ENCODE measurements around the gene WDR45B. TPM values are rescaled to one million over a fixed set of nuclear protein-coding genes. Genes with fewer than 3 reads are reported as not detected.

The WDR45B gene
- total and polyA plus RNA-seq, 2 donors (not counting 3 experiments of a cell fraction or from before 2014, with no cell fraction given), result 62.0 to 76.7 TPM

- no peaks in the 10 kb centered on the region for H3K79me2 ChIP-seq (ENCODE audit: control insufficient read depth, insufficient read depth, low read length)
- ChIA-PET POLR2A (no interaction called here), CTCF (interaction anchor here (0.7 to 1.4 kb wide), 4 partner anchors 9 to 189 kb away, joined by 3 to 5 read pairs (median 4); no protein-coding TSS in a partner anchor)
- H3K9ac ChIP-seq (replicated peaks; ENCODE audit: extremely low read depth, insufficient read depth, low read length), result no peak overlapping the region
- TF ChIP-seq JUN (IDR thresholded peaks at IDR 0.05; ENCODE audit: borderline replicate concordance, insufficient read depth, insufficient read length, low read depth) (no peak), MYC (IDR thresholded peaks at IDR 0.05; ENCODE audit: low read depth, low read length) (no peak), MAX (IDR thresholded peaks at IDR 0.05; ENCODE audit: insufficient read depth, insufficient read length) (no peak), CTCF (IDR thresholded peaks at IDR 0.05; ENCODE audit: extremely low read depth in 1 of 2, insufficient read depth in 1 of 2, low read depth in 1 of 2, low read length in 2 of 2) (no peak)
- DNase-seq (ENCODE audit: low read depth, low spot score), result no peak
- intact Hi-C loops (cut with micrococcal nuclease), result no loop called here
- no peaks in the 10 kb centered on the region for H3K9me1 ChIP-seq (replicated peaks; ENCODE audit: control insufficient read depth, extremely low read depth, insufficient read depth, low read length)
- H3K27ac ChIP-seq (ENCODE audit: insufficient read depth, low read depth, low read length), result no peak overlapping the region
- no peak overlapping the region for H3K4me3 ChIP-seq (replicated peaks in 1 of 3; ENCODE audit: insufficient read depth in 1 of 3, low read depth in 1 of 3, low read length in 3 of 3)
- no peak for FAIRE-seq
- H3K27me3 ChIP-seq (ENCODE audit: control insufficient read depth in 2 of 2, insufficient read depth in 2 of 2, low read length in 2 of 2), result no peaks in the 10 kb centered on the region
- no TSS peak for BruUV-seq (replicated peaks)
- H3K4me2 ChIP-seq (ENCODE audit: insufficient read depth, low read length), result no peak overlapping the region
- dilution Hi-C loops (cut with MboI; ENCODE audit: extremely low pct_ligation_motif_present, low sequenced_read_pairs), result no loop called here
- H3K4me1 ChIP-seq (ENCODE audit: control insufficient read depth, extremely low read depth, insufficient read depth, low read length), result no peaks in the 10 kb centered on the region
- no peak overlapping the region for H2AFZ ChIP-seq (ENCODE audit: low read depth, low read length)
- H4K20me1 ChIP-seq (replicated peaks; ENCODE audit: control insufficient read depth, extremely low read depth, insufficient read depth, low read length), result no peaks in the 10 kb centered on the region
- H3K9me3 ChIP-seq (replicated peaks; ENCODE audit: control insufficient read depth, insufficient read depth, low read length), result no peaks in the 10 kb centered on the region
- H3K36me3 ChIP-seq (ENCODE audit: control insufficient read depth in 2 of 2, extremely low read depth in 1 of 2, insufficient read depth in 2 of 2, low read length in 2 of 2), result no peaks in the 10 kb centered on the region
Measured at GRCh38 chr17:82686366-82687324, 38.4 kb upstream of the WDR45B start.
